GM12878 (cell line): Measurements from ENCODE around the gene RHNO1.

ENCODE experiments used
- MYC ChIP-seq: IDR thresholded peaks from 2 replicates; pipeline ENCODE4 v1.6.1; 2011; ENCODE audit warnings: mild to moderate bottlenecking, low read length, moderate library complexity, inconsistent platforms; ENCODE audit not compliant: insufficient read depth, insufficient replicate concordance, insufficient read length, severe bottlenecking
- NKRF ChIP-seq: fragments of 450-650 bp; conservative IDR thresholded peaks from 2 replicates; pipeline ENCODE4 v1.6.1; 2017; ENCODE audit warnings: mild to moderate bottlenecking, moderate library complexity
- POLR2A ChIP-seq: IDR thresholded peaks from 2 replicates; pipeline ENCODE4 v1.6.1; 2011; ENCODE audit warnings: low read depth, mild to moderate bottlenecking, low read length
- RAD21 ChIP-seq: IDR thresholded peaks from 2 replicates; pipeline ENCODE4 v1.6.1; 2011; ENCODE audit warnings: mild to moderate bottlenecking, low read depth, low read length, moderate library complexity; ENCODE audit not compliant: insufficient read depth
- RB1 ChIP-seq: fragments of 450-650 bp; formaldehyde crosslinking; IDR thresholded peaks from 2 replicates; pipeline ENCODE4 v1.6.1; 2017; ENCODE audit warnings: mild to moderate bottlenecking, borderline replicate concordance
- REST ChIP-seq: IDR thresholded peaks from 2 replicates; pipeline ENCODE4 v1.6.1; 2012; ENCODE audit warnings: mild to moderate bottlenecking, low read depth, low read length
- SUZ12 ChIP-seq: fragments of 200-600 bp; sonication (generic); IDR thresholded peaks from one replicate; pipeline ENCODE4 v1.6.1; 2018; ENCODE audit warnings: antibody characterized with exemption, mild to moderate bottlenecking; ENCODE audit not compliant: unreplicated experiment
- ZSCAN29 ChIP-seq: fragments of 450-650 bp; IDR thresholded peaks from 2 replicates; pipeline ENCODE4 v1.6.1; 2017; ENCODE audit warnings: mild to moderate bottlenecking, moderate library complexity
- ZZZ3 ChIP-seq: IDR thresholded peaks from 2 replicates; pipeline ENCODE4 v1.6.1; 2011; ENCODE audit warnings: low read depth; ENCODE audit not compliant: control insufficient read depth, insufficient read length
- TF ChIP-seq, protein P1 (sequence below), 3 experiments: IDR thresholded peaks in 2 of 3; conservative IDR thresholded peaks in 1 of 3; 2 replicates each; pipeline ENCODE4 v1.5.1; 2011; ENCODE audit warnings: low read depth in 3 of 3, low read length in 3 of 3, mild to moderate bottlenecking in 3 of 3, control low read depth in 2 of 3, moderate library complexity in 2 of 3, inconsistent platforms in 1 of 3, mixed read lengths in 1 of 3; ENCODE audit not compliant: control insufficient read depth in 2 of 3, insufficient read depth in 1 of 3; ENCODE audit errors: extremely low read depth in 1 of 3

GRCh38 chr12:2844786-2845185 lies 32.2 kb upstream of the RHNO1 start:
- TF ChIP-seq NKRF = no peak
- TF ChIP-seq, protein P1, sequence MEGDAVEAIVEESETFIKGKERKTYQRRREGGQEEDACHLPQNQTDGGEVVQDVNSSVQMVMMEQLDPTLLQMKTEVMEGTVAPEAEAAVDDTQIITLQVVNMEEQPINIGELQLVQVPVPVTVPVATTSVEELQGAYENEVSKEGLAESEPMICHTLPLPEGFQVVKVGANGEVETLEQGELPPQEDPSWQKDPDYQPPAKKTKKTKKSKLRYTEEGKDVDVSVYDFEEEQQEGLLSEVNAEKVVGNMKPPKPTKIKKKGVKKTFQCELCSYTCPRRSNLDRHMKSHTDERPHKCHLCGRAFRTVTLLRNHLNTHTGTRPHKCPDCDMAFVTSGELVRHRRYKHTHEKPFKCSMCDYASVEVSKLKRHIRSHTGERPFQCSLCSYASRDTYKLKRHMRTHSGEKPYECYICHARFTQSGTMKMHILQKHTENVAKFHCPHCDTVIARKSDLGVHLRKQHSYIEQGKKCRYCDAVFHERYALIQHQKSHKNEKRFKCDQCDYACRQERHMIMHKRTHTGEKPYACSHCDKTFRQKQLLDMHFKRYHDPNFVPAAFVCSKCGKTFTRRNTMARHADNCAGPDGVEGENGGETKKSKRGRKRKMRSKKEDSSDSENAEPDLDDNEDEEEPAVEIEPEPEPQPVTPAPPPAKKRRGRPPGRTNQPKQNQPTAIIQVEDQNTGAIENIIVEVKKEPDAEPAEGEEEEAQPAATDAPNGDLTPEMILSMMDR (IDR thresholded peaks at IDR 0.05 in 2 of 3, conservative IDR thresholded peaks at IDR 0.05 in 1 of 3; ENCODE audit: control insufficient read depth in 2 of 3, extremely low read depth in 1 of 3, insufficient read depth in 1 of 3, low read depth in 3 of 3, low read length in 3 of 3) = no peak
- no peak for TF ChIP-seq ZSCAN29
- TF ChIP-seq ZZZ3 = no peak
- TF ChIP-seq POLR2A = no peak
- no peak for TF ChIP-seq REST
- TF ChIP-seq RAD21 = no peak
- TF ChIP-seq MYC = no peak
- no peak for TF ChIP-seq SUZ12
- no peak for TF ChIP-seq RB1
